HG02763 (cell line): Measurements from ENCODE around the gene SNX30.

ENCODE experiments used
- ATAC-seq: cut with Tn5 transposase; IDR thresholded peaks from one replicate; pipeline ENCODE4 v1.9.1; 2021; ENCODE audit warnings: mild to moderate bottlenecking, moderate library complexity; ENCODE audit not compliant: unreplicated experiment

SNX30 gene

DNA sequence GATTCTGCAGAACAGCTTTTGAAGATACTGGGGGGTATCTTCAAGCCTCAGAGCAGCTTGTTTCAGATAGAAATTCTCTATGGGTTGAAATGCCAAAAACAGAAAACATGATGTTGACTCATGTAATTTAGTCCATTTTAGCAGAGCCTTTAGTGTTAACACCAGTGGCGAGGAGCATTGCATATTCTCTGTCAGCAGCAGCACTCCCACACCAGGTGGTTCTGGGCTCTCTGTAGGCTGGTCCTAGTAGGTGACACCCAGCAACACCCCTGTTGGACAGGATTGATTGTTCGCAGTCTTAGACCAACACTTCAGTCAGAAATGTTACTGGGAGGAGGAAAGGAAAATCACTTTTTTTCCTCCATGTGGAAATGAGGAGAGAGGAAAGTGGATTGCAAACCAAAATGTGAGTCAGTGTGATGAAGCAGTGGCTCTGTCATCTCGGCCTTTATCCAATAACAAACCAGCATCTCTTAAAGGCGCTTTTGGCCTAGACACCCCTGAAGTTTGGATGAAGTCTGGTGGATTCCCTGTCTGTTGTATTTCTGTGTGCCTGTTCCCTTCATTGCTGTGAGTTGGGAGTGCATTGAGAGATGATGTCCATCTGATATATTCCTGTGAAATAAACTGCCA lies 123.3 kb downstream of the SNX30 start:
- ATAC-seq: no peak

DNA sequence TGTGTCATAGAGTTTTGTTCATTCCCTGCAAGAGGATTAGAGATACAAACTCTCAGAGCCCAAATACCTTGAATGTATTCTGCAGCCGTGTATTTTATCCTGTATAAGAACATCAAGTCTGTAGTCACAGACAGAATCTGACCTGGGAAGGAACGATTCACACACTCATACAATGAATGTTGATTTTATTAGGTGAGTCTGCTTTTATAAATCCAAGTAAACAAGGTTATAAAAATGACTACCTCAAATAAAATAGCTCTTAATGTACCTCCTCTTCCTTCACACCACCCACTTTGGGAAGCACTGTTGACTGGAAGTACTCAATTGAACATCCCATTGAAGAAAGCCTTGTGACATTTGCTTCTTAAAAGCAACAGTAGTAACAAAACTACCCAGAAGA lies 128.2 kb downstream of the SNX30 start:
- ATAC-seq: no peak

DNA sequence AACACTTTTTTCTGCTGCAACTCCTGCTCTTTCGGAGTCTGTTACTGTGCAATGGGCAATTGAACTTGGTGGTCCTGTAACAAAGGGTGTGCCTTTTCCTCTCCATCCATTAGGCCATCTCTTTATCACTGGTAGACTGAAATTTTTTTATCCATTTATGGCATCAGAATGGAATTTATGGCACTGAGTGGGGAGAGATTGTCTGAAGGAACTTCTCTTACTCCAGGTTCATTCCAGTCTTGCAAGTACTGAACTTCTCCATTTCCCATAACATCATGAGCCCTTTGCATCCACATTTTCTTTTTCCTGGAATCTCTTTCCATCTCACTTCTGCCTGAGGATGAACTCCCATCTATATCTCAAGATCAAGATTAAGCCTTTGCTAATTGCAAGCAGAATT lies 130.1 kb downstream of the SNX30 start:
- ATAC-seq: no peak

DNA sequence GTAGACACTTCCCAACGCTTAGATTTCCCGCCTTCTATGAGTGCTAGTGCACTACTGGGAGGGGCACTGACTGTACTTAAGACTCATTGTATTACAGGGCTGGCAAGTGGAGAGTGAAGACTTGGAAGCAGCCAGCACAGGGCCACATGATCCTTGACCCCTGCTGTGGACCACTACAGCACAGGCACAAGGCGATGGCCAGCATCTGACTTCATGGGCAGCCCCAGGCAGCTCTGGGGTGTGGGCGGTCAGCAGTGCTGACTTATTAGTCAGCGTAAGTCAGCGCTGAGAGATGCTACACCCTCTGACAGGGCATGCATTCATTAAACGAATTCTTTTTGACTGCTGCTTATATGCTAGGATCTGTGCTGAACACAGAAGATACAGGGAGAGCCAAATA lies 130.8 kb downstream of the SNX30 start:
- ATAC-seq: no peak

DNA sequence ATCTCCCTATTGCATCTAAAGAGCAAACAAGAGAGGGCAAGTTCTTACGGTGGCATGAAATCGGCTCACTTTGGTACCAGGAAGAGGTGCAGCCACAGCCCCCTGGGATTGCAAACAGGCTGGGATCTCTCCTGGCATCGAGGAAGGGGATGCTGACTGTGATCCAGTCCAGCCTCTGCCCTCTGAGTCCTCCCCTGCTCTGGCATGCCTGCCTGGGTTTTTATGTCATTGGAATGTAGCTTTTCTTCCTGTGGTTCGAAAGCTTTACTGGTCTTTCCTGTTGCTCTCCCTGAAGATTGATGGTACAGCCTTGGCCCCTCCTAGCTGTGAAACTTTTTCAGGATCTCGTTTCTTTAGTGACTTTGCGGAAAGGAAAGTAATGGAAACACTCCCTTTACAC lies 133.5 kb downstream of the SNX30 start:
- no peak for ATAC-seq

DNA sequence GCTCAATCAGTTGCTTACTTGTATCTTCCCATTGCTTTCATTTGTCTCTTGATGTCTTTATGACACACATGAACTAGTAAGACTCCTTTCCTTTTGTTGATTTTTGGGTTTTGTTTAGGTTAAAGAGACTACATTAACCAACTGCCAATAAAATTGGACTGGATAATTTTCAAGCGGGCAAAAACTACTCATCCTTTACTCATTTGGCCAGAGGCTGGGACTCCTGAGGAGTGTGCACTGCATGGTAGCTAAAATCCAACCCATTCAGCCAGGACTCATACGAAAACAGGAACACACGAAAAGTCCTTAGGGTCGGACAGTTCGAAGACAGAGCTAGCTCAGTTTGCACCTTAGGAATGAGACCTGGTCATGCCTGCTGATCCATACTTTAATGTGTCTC lies 134.2 kb downstream of the SNX30 start:
- no peak for ATAC-seq

DNA sequence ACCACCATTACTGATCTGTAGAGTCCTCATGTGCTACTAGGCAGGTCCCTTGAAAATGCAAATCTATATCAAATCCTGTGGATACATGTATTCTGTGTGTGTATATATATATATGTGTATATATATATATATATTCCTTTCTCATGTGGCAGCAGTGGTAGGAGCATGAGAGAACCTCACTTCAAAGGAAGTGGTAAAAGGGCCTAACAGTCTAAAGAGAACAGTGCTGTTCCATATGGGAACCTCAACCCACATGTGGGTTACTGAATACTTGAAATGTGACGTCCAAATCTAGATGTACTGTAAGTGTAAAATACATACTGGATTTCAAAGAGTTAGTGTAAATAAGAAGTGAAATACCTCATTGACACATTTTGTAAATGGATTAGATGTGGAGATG lies 134.8 kb downstream of the SNX30 start:
- ATAC-seq: no peak

DNA sequence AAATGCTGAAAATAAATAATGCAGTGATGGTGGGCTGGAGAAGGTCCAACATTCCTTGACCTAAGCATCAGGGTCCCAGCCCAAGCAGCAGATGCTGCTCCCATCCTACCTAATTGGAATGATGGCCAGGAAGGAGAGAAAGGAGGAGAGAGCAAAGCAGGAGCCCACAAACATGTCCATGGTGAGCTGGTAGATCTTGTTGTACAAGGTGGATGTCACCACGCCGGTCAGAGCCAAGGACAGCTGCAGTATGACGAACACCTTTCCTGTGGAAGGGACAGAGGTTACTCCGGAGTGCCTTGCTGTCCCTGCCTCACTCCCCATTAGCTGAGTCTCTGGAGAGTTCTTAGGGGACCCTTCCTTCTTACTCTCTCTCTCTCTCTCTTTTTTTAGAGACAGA lies 135.8 kb downstream of the SNX30 start:
- ATAC-seq: no peak

DNA sequence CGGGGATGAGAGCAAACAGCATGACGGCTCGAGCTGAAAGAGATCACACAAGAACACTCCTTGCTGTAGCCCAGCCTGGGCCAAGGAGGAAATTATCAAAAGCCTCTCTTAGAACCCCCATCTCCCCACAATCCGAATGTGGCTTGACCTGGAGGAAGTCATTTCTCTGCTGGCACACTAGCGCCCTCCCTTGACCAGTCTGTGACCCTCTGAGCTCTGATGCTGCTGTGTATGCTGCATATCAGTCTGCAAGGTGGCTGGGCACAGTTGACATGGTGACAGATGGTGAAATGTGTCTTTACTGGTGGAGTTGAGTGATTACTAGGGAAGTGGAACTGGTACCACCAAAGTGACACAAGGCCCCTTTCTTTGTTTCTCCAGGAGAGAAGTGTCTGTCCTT lies 136.8 kb downstream of the SNX30 start:
- ATAC-seq: no peak

DNA sequence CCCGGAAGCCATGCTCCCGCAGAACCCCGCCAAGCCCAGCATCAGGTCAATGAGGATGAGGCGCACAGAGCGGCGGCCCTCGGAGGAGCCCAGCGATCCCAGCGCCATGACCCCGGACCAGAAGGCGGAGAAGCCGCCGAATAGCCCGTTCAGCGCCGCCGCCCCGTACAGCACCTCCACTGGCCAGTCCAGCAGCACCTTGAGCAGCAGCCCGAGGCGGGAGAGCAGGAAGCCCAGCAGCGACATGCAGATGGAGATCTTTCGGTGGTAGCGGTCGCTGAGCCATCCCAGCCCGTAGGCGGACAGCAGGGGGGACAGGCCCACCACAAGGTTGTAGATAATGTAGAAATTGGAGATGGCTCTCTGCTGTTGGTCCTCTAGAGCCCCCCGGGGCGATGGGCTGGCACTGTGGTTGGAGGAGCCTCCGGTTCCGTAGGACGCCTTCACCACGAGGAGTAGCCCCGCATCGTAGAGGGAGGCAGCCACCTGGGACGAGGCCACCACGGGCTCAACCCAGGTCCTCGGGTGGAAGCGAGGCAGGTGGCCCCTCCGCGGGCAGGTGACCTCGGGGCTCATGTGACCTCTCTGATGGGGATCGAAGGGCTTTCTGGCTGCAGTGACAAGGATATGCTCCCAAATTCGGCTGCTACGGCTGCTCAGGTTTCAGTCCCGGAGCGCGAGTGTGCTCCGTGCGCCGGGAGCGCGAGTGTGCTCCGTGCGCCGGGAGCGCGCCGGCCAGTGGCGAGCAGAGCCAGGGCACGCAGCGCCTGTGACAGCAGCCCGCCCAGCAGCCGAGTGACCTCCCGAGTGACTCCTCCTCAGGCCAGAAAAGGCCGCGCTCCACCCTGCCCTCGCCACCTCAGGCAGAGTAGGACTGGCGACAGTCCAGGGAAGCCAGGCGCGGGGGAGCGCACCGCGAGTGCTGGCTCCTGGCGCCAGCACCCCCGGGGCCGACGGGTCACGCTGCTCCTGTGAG lies 139.8 kb downstream of the SNX30 start, which contains the start of gene SLC46A2:
SLC46A2 (minus strand) TSS at position 771 of the 976 bp plus-strand sequence; CDS start at position 576, 195 bp downstream.
- ATAC-seq: no peak

DNA sequence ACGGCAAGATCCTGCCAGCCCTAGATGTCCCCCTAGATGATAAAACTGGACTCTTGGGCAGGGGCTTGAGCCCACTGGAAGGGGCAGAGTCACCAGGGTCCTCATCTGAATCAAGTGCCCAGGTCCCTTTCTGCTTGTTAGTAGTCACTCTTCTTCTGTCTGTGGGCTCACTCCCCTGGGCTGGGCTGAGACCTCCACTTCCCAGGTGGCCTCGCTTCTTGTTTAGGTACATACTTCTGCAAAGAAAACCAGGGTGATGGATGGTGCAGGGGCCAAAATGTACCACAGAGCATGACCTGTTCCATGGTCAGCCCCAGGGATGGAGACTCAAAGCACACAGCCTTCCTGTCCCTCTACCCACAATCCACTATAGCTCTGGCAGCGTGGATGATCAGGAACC lies 141.0 kb downstream of the SNX30 start:
- ATAC-seq: no peak

DNA sequence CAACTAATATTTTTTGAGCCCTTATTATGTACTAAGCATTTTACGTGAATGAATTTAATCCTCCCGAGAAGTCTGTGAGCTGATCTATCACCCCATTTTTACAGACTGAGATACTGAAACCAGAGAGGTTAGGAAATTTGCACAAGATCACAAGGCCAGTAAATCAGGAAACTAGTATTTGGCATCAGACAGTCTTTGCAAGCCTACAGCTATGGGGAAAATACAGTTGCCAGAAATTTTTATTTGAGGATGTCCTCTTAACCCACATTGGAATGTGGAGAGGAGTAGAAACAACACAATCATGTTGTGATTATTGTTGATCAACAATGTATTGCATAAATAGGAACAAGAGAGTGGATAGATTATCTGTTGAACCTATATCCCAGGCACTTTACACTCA lies 142.4 kb downstream of the SNX30 start:
- no peak for ATAC-seq

DNA sequence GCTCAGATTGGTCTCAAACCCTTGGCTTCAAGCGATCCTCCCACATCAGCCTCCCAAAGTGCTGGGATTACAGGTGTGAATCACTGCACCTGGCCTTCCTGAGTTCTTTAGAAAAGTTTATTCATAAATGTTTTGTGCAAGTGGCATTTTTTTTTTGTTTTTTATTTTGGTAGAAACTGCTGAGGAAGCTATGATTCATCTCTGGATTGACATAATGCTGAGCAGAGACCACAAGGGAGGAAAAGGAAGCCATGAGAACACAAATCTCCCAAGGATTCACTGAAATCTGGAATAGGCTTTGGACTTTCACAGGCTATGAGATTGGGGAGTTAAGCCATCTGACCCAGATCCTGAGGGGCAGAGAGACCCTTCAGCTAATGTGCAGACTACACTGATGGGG lies 143.5 kb downstream of the SNX30 start:
- ATAC-seq: no peak

DNA sequence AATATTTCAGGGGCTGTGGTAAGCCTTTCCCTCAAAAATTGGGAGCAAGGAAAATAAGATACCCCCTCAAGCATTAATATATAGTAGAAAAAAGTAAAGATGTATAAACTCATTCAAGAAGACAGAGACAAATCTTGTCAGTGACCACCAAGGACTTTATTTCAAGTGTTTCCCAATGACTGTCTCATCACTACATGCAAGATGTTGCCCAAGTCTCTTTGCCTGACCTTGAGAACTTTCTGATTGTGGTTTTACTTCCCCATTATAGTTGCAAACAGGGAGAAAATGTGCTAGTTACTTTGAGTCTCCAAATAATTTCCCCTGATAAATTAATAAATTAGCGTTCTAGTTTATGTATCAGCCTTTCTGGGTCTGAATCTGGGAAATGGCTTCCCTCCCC lies 144.1 kb downstream of the SNX30 start:
- no peak for ATAC-seq

DNA sequence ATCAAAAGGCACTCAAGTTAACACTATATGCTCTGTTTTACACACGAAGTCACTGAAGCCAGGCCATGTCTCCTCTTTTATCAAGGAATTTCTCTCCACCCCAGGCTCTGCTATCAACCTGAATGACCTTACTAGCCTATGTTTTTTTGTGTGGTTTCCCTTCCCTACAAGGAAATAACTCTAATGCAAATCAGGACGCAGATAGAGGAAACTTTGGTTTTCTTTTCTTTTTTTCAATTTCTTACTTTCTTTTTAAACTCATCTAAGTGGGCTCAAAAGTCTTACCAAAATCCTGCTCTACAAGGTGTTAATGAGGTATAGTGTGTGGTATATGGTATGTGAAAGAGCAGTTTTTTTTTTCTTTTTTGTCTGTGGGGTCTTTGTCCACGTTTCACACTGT lies 145.6 kb downstream of the SNX30 start:
- ATAC-seq: no peak

DNA sequence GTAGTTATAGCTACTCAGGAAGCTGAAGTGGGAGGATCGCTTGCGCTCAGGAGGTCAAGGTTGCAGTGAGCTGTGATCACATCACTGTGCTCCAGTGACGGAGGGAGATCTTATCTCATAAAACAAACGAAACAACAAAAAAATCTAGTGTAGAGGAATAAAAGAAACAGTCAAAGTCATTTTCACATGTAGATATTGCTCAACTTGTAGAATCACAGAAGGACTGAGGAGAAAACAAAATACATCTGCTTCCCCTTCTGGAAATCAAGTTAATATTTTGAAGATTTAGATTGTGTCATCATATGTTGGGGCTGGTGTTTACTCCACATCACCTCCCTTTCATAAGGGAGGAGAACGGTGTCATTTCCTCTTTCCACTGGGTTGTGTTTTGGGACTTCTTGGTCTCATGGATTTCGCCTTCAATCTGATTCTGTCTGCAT lies 148.3 kb downstream of the SNX30 start:
- no peak for ATAC-seq

DNA sequence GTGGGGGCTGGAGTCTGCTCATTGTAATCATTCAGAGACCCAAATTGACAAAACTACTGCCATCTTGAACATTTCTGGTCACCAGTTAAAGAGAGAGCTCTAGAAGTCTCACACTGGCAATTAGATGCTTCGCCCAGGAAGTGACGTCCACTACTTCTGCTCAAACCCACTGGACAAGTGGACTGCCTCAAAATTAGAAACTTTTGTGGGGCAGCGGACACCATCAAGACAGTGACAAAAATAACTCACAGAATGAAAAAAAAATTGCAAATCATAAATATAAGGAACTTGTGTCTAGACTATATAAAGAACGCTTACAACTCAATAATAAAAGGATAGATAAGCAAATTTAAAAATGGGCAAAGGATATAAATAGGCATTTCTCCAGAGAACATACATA lies 149.9 kb downstream of the SNX30 start:
- no peak for ATAC-seq

DNA sequence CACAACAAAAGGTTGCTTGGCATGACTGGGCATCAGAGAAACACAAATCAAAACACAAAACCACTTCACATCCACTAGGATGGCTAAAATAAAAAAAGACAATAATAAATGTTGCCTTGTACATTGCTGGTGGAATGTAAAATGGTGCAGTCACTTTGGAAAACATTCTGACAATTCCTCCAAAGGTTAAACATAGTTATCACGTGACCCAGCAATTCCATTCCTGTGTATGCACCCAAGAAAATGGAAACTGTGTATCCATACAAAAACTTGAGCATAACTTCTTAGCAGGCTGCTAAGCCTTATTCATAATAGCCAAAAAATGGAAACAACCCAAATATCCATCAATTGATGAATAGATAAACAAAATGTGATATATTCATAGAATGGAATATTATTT lies 150.3 kb downstream of the SNX30 start:
- ATAC-seq: no peak

DNA sequence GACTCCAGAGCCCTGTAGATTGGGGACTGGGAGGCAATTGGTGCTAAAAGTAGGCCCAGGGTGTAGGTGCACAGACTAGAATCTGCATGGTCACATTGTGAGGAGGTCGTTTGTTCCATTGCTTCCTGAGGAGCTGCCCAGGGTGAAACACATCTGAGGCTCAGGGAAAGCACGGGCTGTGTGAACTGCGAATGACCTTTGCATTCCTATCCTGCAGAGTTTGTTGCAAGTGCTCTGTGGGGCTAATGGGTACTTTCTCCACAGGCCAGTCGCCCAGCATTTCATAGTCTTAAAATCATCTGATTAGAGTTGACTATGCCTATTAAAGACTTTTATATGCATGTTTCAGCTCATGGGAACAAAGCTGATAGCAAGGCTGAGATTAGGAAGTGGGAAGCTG lies 154.5 kb downstream of the SNX30 start:
- ATAC-seq: no peak

DNA sequence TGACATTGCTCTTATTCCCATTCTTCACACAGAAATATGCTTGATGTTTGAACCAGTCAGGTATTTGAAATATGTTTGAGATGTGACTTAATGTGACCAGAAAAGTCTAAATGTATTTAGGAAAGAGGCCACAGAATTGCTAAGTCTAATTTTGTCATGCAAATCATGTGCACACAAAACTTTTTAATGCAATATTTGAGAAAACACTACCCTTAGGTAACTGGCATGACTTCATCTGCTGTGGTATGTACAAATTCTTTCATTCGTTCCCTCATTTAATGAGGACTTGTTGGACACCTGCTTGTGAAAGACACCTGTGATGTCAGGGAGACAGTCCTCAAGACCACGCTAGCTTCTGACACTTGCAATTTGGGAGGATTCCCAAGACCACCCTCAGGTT lies 161.2 kb downstream of the SNX30 start:
- ATAC-seq: no peak

DNA sequence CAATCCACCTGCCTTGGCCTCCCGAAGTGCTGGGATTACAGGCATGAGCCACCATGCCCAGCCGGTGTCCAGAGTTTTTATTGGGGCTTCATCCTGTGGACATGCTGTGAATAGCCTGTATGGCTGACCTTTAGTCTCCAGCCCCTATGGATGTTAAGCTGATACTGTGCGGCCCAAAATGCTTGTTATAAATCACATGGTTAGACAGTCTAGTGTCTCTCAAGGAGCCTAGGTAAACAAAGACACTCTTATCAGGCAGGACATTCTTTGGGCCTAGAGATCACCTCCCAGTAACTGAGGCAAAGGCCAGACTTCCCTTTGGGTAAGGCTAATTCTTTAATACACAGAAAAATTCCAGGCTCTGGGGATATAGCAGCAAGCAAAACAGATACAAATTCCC lies 162.1 kb downstream of the SNX30 start:
- no peak for ATAC-seq

DNA sequence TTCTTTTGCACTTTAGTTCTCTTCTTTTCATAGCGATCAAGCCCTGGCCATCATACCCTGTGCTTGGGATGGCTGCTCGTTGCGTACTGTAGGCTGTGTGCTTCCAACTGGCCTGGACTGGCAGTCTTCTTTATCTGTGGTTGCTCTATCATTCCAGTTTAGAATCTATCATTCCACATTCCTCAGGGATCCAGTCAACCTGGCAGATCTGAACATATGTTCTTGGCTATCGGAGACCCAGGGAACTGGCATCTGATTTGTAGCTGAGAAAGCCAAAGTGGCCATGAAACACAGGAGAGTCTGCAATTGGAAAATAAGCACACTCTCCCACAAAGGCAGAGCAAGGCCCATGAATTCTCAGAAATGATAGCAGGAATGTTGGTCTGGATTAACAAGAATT lies 162.8 kb downstream of the SNX30 start:
- no peak for ATAC-seq
